GM18520 (cell line): ENCODE results near the gene PRH1.

Experiments used
- ATAC-seq: cut with Tn5 transposase; IDR thresholded peaks from one replicate; pipeline ENCODE4 v1.9.1; 2021; ENCODE audit not compliant: unreplicated experiment

The PRH1 gene

DNA sequence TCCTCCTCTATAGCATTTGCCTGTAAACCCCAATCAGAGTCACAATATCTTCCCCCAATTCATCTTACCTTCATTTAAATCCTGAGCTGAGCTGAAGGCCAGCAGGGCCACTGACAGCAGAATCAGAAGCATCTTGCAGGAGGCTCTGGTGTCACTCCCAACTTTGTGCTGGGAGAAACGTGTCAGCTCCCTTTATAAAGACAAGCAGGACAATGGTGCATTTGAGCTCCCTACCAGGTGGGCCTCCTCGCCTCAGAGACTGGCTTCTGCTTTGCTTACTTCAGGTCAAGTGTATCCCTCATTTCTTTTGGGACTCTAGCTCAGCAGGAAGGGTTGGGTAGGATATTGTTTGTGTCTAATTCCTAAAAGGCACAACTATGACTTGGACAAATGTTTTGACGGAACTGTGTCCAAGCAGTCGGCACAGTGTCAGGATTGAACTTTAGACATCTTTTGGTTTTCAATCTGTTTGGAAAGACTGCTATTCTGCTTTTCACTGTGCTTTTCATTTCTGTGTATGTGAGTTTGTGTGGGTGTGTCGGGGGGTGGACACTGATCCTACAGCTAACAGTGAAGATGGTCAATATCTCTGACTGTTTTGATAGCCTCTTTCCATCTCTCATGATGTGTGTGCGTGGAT is at the start of gene PRH1:
PRH1 (minus strand) TSS at position 170 of the 640 bp plus-strand sequence; CDS start at position 132, 38 bp downstream.
- ATAC-seq: no peak

DNA sequence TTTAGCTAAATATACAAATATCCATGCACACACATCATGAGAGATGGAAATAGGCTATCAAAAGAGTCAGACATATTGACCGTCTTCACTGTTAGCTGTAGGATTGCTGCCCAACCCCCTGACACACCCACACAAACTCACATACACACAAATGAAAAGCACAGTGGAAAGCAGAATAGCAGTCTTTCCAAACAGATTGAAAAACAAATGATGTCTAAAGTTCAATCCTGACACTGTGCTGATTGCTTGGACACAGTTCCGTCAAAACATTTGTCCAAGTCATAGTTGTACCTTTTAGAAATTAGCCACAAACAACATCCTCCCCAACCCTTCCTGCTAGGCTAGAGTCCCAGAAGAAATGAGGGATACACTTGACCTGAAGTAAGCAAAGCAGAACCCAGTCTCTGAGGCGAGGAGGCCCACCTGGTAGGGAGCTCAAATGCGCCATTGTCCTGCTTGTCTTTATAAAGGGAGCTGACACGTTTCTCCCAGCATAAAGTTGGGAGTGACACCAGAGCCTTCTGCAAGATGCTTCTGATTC is 44.8 kb upstream of the PRH1 start, which contains the start of gene PRH2:
PRH2 (plus strand) TSS at position 491 of the 541 bp plus-strand sequence; CDS start at position 529, 38 bp downstream.
- no peak for ATAC-seq

DNA sequence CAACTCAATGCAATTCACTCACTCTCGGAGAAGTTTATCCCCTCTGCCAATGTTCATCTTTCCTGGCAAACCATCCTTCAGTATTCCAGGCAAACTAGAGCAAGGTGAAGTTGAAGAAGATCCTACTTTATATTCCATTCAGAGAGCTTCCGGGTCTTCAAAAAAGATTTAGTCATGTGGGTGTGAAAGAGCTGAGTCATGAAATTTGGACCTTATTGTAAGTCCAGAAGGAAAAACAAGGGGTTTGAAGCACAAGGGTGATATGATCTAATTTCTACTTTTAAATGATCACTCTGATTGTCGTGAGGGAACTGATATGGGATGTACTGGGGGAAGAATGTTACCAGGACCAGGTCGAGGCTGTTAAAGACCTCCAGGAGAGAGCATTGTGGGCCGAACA is 42.2 kb upstream of the PRH1 start:
- no peak for ATAC-seq

DNA sequence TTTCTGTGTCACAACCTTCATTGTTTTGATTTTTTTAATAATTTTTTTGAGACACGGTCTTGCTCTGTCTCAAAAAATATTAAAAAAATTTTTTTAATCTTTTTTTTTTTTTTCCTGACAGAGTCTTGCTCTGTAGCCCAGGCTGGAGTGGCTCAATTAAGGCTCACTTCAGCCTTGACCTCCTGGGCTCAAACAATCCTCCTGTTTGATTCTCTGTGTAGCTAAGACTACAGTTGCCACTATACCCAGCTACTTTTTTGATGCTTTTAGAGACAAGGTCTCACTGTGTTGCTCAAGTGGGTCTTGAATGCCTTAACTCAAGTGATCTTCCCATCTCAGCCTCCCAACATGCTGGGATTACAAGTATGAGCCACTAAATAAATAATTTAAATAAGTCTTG is 35.8 kb upstream of the PRH1 start:
- ATAC-seq: no peak

DNA sequence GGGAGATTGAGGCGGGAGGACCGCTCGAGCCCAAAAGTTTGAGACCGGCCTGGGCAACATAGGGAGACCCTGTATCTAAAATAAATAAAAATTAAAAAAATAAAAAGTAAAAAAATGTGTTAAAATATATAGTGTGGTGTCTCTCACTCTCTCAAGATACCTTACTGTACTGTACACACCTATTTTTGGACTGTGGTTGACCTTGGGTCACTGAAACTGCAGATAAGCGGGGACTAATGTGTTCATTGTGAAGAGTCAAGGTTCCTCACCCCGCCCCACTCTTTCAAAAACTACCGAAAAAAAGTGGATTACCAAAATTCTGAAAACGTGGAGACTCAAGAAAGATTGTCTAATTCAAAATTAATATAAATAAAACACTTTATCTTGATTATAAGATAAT is 26.3 kb upstream of the PRH1 start:
- no peak for ATAC-seq

DNA sequence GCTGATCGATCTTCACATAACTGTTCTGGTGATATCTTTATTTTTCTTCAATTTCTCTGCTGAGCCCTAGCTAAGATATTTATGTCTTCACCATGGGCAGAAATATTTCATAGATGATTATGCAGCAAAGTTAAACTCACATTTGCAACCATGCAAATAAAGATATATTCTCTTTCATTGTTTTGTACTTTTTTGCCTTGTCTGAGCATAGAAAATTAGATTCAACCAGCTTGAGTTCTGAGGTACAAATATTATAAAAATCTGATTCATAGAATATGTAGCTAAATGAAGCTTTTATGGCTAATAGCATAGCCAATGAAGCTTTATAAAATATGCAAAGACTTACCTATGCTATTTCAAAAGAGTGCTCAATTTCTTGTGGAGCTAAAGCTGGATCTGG is 25.4 kb upstream of the PRH1 start, which contains the start of gene TAS2R13:
TAS2R13 (minus strand) TSS at position 101 of the 400 bp plus-strand sequence. CDS start 264 bp downstream, outside the sequence.
- ATAC-seq: no peak

DNA sequence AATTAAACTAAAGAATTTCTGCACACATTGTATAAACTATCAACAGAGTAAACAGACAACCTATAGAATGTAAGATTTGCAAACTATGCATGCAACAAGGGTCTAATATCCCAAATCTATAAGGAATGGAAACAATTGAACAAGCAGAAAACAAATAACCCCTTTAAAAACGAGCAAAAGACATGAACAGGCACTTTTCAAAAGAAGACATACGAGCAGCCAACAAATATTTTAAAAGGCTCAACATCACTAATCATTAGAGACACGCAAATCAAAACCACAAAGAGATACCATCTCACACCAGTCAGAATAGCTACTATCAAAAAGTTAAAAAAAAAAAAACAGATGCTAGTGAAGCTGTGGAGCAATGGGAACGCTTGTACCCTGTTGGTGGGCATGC is 20.6 kb upstream of the PRH1 start:
- no peak for ATAC-seq

DNA sequence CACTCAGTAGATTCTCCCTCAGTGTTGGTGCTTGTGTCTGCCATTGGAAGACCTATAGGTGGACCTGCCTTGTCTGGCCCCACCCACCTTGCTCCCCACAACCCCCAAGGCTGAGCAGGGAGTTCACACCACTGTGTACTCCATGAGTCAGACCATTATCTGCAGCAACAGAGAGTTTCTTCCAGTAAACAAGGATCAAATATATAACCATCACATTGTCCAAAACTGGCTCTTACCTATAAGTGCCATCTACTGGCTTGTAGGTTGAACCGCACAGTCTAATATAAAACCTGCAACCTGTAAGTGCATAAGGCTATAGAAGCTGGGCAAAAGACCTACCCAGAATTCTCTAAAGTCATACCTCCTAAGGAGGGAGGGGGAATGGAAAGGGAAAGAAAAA is 17.4 kb upstream of the PRH1 start:
- no peak for ATAC-seq

DNA sequence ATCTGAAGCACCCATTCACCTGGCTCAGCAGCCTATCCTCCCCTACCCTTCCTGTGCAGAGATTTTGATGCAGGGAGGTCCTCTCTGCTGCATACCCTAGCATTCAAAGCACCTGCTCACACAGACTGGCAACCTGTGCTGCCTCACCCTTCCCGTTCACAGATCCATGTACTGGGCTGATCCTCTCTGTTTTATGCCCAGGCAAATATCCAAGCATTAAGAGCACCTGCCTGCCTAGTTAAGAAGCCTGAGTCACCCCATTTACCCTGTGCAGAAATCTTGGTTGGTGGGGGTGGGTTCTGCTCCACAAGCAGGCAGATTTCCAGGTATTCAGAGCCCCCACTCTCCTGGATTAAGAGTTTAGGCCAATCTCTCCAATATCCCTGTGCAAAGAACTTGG is 16.9 kb upstream of the PRH1 start:
- ATAC-seq: no peak

DNA sequence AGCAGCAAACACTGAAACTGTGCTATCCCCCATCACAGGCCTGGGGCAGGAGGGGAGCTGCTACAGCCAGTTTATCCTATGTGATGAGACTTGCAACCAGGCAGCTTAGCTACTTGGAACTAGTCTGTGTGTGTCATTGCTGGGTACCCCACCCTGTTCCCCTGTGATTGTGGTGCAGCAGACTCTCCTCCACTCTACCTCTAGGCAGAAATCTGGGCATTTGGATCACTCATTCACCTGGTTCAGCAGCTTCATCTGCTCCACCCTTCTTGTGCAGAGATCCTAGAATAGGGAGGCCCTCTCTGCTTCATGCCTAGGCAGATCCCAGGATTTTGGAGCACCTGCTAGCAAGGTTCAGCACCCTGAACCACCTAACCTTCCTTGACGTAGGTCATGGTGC is 16.5 kb upstream of the PRH1 start:
- ATAC-seq: no peak

DNA sequence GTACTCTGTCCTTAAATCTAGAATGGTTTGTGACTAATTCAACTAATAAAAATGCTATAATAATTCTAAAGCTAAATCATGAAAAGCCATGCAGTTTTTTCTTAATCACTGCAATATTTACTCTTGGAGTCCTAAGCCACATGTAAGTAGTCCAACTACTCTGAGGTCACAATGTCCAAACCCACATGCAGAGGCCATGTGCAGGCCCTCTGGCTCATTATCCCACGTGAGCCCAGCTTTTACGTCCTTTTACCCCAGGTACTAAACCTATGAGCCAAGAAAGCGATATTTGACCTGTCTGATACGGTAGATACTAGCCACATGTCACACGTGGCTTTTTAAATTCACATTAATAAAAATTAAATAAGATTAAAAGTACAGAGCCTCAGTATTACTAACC is 12.8 kb upstream of the PRH1 start:
- ATAC-seq: no peak

DNA sequence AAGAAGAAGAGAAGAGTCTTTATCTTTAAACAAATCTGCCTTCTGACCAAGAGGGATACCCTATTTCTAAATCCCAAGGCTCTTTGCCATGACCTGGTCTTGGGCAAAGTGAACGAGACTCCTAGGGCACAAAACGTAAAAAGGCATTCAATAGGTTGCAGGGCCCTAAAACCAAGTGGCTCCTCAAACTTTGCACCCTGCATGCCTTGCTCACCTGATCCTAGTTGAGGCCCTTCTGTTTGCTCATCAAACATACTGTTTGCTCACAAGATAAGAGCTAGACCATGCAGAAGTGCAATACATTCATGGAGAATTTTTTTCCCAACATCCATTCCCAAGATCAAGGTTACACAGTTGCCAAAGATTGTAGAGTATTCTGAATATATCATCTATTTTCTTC is 7.9 kb upstream of the PRH1 start:
- ATAC-seq: no peak

DNA sequence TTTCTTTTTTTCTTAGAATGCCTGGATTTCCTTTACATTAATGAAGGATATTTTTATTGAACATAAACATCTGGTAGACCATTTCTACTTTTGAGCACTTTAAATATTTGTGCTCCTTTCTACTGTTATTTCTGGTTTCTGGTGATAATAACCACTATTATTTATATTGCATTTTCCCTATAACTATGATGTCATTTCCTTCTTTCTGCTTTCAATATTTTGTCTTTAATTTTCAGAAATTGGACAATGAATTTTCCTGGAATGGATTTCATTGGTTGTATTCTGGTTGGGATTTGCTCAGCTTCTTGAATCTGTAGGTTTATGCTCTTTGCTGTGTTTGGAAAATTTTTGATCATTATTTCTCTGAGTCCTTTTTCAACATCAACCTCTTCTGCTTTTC is 5.2 kb upstream of the PRH1 start:
- ATAC-seq: no peak

DNA sequence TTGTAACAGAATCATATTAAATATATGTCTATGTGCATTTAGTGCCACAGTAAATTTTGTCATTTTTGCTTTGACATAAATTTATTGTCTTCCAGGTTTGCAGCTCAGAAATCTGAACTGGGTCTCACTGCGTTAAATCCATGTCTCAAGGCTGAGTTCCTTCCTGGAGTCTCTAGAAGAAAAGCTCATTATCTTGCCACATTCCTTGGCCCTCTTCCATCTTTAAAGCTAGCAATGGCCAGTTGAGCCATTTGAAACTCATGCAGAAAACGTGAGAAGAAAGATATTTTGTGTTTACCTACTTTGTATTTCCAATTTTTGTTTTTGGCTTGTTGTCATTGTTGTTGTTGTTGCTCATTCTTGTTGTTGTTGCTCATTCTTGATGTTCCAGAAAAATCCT is 10.7 kb downstream of the PRH1 start:
- no peak for ATAC-seq

DNA sequence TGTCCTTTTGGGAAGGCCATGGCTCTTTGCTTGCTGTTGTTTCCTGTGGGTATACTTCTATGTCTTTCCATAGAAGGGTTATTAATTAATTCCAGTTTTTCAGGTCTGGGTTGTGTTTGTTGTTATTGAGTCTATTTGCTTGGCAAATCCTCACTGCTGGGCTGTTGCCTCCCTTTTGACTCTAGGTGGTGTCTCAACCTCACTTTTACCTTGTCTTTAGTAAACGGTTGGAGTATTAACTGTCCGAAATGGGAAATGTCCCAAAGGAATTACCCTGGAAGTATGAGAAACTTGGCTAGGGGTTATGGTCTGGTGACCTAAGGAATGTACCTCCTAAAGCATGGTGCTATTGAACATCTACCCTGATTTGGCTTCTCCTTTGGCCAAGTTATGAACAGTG is 16.7 kb downstream of the PRH1 start:
- ATAC-seq: no peak

DNA sequence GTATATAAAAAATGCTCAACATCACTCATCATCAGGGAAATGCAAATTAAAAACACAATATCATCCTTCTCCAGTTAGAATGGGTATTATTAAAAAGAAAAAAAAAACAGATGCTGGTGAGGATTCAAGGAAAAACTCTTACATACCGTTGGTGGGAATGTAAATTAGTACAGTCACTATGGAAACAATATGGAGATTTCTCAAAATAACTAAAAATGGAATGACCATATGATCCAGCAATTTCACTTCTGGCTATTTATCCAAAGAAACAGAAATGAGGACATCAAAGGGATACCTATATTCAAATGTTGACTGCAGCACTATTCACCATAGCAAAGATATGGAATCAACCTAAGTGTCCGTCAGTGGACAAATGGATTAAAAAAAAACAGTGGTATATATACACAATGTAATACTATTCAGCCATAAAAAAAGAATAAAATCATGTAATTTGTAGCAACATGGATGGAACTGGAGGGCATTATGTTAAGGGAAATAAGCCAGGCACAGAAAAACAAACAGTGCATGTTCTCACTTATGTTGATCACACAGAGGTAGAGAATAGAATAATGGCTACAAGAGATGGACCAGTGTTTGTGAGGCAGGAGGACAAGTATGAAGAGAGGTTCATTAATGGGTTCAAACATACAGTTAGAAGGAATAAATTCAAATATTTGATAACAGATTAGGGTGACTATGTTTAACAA is 20.4 kb downstream of the PRH1 start:
- no peak for ATAC-seq

DNA sequence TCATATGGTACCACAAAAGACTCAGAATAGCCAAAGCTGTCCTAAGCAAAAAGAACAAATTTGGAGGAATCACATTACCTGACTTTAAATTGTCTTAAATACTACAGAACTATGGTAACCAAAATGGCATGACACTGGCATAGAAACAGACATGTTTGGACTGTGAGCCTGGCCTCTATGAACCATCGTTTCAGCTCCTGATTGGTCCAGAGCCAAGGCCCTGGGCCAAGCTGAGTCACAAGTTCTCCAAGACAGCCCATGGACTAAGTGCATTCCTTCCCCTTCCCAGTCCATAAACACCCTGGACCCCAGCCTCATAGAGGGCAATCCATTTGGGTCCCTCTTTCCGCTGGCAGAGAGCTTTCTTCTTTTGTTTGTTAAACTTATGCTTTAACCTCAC is 22.7 kb downstream of the PRH1 start:
- no peak for ATAC-seq

DNA sequence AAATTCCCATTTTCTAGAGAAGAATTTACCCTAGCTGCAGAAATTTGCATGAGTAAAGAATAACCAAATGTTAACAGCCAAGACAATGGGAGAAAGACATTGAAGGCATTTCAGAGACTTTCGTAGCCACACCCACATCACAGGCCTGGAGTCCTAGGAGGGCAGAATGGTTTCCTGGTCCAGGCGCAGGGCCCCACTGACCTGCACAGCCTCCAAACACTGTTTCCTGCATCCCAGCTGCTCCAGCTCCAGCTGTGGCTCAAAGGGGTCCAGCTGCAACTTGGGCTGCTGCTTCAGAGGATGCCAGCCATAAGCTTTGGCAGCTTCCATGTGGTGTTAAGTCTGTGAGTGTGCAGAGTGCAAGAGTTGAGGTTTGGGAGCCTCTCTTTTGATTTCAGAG is 28.2 kb downstream of the PRH1 start:
- no peak for ATAC-seq

DNA sequence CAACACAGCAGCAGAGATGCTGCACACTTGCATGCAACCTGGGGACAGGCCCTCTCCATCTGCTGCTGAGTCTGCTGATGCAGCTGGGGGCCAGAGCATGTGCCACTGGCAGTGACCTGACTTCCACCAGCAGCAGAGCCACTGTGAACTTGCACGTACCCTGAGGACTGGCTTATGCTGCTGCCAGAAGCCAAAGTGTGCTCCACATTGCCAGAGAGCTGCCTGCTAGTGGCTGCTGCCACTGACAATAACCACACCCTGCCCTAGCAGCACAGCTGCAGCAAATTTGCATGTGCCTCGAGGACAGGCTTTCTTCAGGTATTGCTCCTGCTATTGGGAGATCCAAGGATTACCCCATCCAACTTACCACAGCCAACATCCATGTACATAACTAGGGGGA is 30.3 kb downstream of the PRH1 start:
- no peak for ATAC-seq

DNA sequence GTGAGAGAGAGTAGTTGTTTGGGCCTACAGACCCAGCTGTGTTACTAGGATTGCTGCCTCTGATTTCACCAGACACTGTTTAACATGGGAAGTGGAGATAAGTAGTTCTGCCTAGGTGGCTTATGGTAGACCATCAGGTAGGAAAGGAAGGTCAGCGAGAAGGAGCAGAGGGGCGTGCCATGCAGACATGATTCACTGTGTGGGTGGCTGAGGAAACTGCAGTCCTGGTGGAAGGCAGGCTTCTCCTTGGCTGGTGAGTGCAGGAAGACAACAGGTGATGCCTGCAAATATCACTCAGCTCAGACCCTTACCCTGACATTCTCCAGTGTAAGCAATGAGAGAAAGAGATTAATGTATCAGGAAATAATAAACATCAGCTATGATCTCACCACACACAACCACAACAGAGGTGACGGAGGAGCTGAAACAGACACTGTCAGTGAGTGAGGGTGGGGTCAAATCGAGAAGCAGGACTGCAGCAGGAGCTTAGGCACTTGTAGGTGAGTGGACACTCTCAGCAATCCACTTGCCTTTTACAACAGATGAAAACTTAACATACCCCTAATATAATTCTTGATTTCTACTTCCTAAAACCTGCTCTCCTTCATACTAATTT is 32.7 kb downstream of the PRH1 start:
- ATAC-seq: no peak

DNA sequence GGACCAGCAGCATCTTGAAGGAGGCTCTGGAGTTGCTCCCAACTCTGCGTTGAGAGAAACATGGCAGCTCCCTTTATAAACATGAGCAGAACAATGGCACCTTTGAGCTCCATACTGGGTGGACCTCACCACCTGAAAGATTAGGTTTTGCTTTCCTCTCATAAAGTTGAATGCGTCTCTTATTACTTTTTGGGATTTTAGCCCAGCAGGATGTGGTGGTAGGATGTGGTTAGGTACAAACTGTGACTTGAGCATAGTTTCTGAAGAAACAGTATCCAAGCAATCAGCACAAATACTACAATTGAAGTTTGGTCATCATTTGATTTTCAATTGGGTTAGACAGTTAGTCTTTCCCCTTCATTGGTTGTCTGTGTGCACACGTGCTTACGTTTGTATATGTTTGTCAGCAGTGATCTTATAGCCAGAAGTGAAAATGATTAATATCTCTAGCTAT is 34.6 kb downstream of the PRH1 start, which contains the start of gene PRR4:
PRR4 (minus strand) TSS at position 51 of the 454 bp plus-strand sequence; CDS start at position 13, 38 bp downstream.
- ATAC-seq: no peak

DNA sequence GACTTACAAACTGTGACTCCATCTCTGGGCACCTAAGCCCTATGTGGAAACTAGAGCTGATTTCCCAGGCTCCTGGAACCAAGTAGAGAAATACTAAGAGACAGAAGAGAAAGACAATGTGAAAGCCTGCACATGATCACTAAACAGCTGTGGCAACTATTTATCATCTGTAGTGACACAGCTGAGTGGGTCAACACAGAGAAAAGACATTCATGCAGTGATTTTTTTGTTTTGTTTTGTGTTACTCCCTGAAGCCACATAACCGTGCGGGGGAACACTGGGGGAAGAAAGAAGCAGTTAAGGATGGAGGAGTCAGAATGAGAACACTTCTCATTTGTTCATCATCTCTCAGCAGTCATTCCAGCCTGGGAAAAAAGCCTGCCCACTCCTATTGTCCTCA is 36.3 kb downstream of the PRH1 start:
- no peak for ATAC-seq
